Skin of body (tissue), 2 donors: ENCODE data around the gene CACNB4. TPM values are rescaled to one million over a fixed set of nuclear protein-coding genes. Genes with fewer than 3 reads are reported as not detected.
"Not testable (repeated sequence)": the region's sequence is repeated elsewhere in the genome, so short reads cannot be mapped to it uniquely, and the experiment has no call there.

ENCODE experiments used
- DNase-seq: peaks from one replicate; lab custom pipeline; 2025; lab: John Stamatoyannopoulos, UW
- total RNA-seq: library from RNA; depleted of rRNA; stranded (reverse); fragments of >200 nt; gene quantifications from one replicate; pipeline ENCODE4 v1.2.3, GENCODE V29; 2014

Gene CACNB4
- total RNA-seq, 1 donor from 2014 or later, result 16.3 TPM

GRCh38 chr2:152054593-152054992 lies 44.3 kb downstream of the CACNB4 start:
- no peak for DNase-seq

- no peak for DNase-seq
These were observed 47.4 kb downstream of the CACNB4 start for GRCh38 chr2:152051436-152051835.

GRCh38 chr2:152050915-152051314 lies 47.9 kb downstream of the CACNB4 start:
- DNase-seq, result no peak

- DNase-seq, result no peak
These were observed 48.5 kb downstream of the CACNB4 start for GRCh38 chr2:152050341-152050740.

GRCh38 chr2:152049541-152049940 lies 49.3 kb downstream of the CACNB4 start:
- DNase-seq, result no peak

GRCh38 chr2:152047824-152048471 lies 50.9 kb downstream of the CACNB4 start:
- DNase-seq, result no peak

- no peak for DNase-seq
These were observed 51.9 kb downstream of the CACNB4 start for GRCh38 chr2:152046940-152047339.

GRCh38 chr2:152042636-152043615 lies 55.9 kb downstream of the CACNB4 start:
- DNase-seq, result no peak

GRCh38 chr2:152038441-152038958 lies 60.3 kb downstream of the CACNB4 start:
- peak; percentile 27 for DNase-seq

GRCh38 chr2:152037743-152038435 lies 61.0 kb downstream of the CACNB4 start:
- DNase-seq, result peak; percentile 29

GRCh38 chr2:152036611-152037469 lies 62.0 kb downstream of the CACNB4 start:
- peak; percentile 50 for DNase-seq

GRCh38 chr2:152034257-152034801 lies 64.5 kb downstream of the CACNB4 start:
- no peak for DNase-seq

- no peak for DNase-seq
These were observed 65.6 kb downstream of the CACNB4 start for GRCh38 chr2:152033011-152033925.

- no peak for DNase-seq
These were observed 67.0 kb downstream of the CACNB4 start for GRCh38 chr2:152031747-152032306.

- not testable (repeated sequence) for DNase-seq
These were observed 68.1 kb downstream of the CACNB4 start for GRCh38 chr2:152030596-152031328.

GRCh38 chr2:152028182-152028862 lies 70.5 kb downstream of the CACNB4 start:
- no peak for DNase-seq

GRCh38 chr2:152025678-152026287 lies 73.1 kb downstream of the CACNB4 start:
- DNase-seq, result peak; percentile 78
